ENCODE measurements around the gene OR51E1.
A peak's percentile ranks its signal among the peaks of the same experiment; 100 is the strongest.

OR51E1 gene, protein sequence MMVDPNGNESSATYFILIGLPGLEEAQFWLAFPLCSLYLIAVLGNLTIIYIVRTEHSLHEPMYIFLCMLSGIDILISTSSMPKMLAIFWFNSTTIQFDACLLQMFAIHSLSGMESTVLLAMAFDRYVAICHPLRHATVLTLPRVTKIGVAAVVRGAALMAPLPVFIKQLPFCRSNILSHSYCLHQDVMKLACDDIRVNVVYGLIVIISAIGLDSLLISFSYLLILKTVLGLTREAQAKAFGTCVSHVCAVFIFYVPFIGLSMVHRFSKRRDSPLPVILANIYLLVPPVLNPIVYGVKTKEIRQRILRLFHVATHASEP

DNA sequence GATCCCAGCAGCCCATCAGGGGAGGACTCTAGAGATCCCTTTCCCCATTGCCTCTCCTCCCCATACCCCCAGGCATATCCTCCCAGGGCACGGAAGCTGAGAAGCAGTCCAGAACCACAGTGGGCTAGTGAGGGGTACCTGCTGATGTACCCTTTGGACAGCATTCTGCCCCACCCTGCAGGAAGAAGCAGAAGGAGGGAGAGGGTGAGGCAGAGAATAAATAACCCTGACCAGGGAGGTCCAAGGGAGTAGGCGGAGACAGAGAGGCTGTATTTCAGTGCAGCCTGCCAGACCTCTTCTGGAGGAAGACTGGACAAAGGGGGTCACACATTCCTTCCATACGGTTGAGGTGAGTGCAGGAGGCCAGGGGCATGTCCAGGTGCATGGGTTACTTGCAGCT lies at the start of gene OR51E1:
TSS of gene OR51E1 (plus strand) at position 301 of the 400 bp plus-strand sequence. CDS start 8,545 bp downstream, outside the sequence.
- no peak for DNase-seq

DNA sequence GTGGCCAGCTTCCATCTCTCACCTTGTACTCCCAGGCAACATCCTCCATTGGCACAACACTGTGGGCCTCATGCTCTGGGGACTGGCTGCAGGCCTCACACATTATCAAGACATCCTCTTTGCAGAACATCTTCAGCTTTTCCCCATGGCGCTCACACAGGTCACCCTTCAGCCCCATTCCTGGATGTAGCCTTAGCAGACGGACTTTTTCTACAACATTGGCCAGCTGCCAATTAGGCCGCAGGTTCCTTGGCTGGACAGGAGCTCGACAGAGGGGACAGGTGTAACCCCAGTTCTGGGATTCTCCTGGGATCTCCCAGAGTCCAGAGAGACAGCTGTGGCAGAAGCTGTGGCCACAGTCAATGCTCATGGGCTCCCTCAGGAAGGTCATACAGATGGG lies 38.7 kb upstream of the OR51E1 start:
- no peak for DNase-seq

DNA sequence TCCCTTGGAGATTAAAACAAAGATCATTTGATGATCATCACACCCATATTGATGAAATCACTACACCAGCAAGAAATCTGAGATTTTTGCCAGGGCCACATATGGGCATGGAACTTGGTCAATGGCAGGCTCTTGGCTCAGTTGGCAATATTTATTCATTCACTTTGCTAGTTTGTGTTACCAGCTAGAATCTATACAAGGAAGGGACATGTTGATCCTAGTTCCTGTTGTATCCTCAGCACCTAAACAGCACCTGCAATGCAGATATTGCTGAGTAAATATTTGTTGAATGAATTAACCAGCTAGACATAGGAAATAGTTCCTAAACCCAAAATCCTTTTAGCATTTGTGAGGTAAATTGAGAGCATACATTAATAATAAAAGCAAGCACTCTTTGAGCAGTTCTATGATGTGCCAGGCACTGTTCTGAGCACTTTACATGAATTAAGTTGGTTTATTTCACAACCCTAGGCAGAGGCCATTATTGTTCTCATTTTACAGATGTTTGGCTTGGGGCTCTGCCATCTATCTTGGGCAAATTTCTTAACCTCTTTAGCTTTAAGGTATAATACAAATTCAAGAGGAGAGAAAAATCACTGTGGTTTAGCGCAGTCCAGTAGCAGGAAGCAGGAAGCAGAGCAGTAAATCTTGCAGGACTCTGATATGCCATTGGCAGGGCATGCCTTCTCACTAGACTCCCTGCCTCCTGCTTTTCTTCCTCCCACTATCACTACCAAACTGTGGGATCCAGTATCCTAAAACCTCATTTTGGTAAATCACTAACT lies 37.4 kb upstream of the OR51E1 start:
- DNase-seq: no peak

DNA sequence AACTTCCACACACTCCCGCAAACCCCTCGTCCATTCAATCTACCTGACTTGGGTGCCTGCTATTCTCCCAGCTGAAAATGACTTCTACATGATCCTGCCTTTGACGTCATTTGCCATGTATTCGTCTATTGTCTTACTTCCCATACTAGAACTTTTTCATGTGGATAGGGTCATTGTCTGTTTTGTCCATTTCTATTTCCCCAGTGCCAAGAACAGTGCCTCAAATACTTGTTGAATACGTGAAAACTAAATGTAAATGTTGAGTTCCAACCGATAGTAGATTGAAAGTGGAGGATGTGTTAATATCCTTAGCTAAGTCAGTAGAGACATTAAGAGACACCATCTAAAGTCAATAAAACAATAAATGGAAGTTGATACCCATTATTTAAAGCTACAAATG lies 36.7 kb upstream of the OR51E1 start:
- no peak for DNase-seq

DNA sequence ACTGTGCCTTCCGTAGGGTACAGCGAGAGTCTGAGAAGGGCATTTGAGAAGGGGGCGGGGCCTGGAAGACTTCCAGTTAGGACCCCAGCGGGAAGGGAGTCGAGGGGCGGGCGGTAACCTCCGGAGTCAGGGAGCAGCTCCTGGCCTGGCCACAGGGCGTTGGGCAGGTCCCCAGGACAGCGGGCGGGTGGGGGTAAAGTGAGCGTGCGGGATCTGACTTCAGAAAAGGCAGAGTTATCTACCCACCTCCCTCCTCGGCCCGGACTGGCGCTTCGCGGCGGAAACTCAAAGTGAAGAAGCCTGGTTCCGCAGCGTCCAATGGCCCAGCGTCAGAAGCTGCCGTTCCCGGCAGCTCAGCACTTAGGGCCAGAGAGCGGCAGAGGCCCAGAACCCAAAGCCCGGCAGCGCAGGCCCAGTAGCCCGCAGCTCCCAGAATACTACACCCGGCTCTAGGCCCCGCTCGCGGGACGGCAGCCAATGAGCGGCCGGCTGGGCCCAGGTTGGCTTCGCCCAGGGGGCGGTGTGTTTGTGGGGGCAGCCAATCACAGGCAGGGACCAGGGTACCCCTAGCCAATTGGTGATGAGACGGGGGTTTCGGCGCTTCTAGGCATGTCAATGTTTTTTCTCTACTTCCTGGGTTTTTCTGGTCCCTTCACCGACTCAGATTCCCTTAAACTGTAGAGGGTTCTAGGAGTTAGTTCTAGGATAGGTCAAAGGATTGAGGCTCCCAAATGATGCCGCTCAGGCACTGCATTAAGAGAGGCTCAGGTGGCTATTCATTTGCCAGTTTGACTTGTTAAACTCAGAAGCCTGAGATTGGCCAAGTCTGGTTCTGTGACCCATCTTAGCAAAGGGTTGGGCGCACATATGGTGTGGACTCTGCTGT lies 35.8 kb upstream of the OR51E1 start, which contains the start of gene TRIM68:
TSS of gene TRIM68 (minus strand) at position 451 of the 886 bp plus-strand sequence. CDS start 2,727 bp downstream, outside the sequence.
- peak; percentile 94 for DNase-seq

DNA sequence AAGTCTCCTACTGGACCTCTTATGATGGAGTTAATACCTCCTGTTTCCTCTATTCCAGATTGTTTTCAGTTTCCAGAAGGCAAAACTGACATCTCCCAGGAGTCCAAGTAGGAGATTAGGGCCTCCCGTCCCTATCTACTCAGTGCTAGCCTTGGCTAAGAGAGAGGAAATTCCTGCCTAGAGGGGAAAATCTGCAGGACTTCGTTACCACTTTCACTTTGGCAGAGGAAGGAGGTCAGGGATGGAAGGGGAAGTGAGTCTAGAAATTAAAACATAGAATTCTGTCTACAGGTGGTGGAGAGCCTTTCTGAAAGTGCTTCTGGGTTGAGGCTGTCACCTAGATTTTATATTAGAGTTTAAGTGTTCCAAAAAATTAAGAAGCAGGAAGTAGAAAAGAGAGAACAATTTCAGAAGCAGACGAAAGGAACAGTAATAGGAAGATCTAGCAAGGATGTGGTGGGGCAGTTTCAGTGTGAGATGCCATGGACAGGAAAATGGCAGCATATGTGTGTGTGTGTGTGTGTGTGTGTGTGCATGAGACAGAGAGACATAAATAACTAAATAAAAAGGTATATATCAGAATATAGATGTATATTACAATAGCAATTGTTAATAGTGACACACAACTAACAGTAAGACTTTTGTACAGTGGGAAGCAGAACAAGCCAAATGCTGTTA lies 33.4 kb upstream of the OR51E1 start:
- DNase-seq: no peak

DNA sequence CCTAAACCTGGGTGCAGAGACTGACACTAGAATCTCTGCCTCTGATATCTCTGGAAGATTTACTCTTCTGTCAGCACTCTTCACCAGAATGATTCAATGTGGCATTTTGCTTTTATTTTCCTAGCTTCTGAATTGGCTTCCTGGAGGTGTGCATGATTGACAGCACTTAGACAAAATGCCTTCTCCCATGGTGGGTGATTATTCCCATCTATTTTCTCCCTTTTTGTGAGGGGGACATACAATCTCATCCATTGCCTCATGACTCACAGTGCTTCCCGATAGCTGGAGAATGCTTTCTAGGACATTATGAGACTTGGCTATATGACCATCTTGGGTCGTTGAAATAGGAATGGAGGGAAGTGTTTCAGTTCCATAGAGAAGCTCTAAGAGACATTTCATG lies 31.8 kb upstream of the OR51E1 start:
- DNase-seq: no peak

DNA sequence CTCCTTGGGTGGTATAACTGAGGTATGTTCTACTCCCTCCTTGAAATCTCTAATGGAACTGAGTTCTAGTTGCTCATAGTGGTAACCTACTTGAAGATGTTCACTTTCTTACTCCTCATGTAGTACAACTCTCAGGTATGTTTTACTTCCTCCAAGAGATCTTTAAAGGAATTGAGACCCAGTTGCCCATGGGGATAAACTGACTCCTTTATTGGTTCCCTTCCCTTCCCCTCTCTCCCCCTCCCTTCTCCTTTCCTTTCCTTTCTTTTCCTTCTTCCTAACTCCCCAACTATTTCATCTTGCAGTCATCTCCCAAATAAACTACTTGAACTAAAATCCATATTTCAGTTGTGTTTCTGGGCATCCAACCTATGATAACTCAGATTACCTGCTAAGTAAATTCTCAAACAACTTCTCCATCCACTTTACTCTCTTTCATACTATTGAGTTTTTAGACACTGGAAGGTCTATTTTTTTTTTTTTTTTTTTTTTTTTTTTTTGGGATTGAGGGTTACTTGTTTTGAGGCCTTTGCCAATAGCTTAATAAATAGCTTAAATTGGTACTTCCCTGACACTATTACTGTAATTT lies 27.8 kb upstream of the OR51E1 start:
- no peak for DNase-seq

DNA sequence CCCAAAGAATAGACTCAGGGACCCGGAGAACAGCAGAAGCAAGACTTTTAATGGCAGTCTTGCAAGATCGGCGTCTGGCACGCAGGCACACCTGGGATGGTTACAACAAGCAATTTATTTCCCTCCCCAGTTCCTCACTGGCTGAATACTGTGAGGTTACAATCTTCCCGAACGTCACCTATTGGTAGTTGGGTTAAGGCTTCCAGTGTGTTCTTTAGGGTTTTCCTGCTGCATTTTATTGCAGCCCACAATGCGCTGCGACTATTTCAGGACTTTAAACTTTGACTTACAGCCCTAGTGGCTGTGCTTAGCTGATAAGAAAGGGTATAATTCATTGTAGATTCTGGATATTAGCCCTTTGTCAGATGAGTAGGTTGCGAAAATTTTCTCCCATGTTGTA lies 24.3 kb upstream of the OR51E1 start:
- DNase-seq: no peak

DNA sequence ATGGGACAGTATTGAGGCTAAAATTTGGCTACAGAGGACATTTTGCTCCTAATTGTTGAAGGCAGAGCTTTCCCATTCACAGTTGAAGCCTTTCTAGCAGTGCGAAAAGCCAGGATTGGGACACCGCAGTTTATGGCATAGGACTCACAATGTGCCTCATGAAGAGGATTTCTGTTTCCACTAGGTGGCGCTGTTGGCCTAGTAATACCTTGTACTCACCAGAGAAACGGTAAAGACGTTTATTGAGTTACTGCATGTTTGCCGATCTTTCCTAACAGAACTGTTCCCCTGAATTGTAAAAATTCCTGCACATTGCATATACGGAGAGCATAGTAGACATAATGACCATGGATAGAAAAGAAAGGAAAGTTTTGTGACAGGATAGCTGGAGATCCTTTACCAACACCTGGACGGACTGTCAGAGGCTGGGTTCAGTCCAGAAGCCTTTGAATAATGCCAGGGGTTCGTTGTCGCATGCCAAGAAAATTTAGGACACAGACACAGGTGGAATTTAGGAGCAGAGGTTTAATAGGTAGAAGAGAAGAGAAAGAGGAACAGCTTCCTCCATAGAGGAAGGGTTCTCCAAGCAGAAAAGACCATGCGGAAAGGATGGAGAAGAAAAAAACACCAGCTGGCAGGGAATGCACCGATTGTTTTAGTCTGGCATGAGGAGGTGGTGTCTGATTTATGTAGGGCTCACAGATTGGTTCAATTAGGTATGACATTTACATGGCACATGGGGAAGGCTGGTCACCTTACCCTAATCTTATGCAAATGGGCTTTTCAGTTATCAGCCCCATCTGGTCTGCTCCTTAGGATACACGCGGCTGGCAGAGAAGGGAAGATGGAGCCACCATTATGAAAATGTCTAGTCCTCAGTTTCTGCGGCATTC lies 17.3 kb upstream of the OR51E1 start:
- peak; percentile 77 for DNase-seq

DNA sequence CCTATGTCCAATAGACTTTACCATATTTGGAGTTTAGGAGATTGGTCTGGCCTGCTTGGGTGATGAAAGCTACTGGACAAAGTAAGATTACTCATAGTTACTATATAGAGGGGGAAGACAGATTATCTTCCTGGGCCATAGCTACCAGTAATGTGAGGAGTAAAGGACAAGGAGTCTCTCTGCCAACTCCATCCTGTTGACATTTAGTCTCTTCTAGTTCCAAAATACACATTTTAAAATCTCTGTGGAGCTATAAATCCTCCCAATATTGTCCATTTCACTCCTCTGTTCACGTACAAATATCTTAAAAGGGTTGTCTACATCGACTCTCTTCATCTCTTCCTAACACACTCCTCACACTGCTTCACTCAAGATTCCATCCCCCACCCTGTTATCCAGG lies 7.6 kb upstream of the OR51E1 start:
- DNase-seq: no peak

DNA sequence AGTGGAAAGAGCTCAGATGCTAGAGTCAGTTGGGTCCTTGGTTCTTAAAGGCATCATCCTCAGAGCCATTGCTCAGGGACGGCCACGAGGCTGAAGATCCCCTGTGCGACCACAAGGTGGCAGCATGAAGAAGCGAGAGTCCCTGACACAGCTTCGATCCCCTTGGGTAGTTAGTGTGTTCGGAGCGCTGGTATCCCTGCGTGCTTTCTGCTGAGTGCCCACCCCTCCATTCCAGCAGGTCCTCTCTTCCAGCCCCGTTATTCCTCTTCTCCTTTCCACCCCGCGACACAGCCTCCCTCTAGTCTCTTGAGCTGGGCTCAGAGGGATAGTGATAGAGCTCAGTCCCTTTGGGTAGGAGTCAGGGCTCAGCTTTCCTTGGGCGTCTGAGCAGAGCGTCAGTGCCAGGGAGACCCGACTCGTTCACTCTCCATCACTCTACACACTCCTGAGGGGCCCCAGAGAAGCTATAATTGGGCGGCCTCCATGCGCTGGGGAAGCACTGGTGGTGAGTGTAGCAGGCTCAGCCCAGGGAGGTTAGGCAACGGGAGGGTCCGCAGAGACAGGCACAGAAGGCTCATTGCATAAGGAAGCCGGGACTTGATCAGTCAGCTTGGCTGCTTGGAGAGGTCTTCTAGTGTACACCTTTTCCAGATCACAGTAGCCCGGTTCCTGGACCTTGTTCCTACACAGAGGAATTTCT lies 6.7 kb upstream of the OR51E1 start, which contains the start of gene OR51D1:
TSS of gene OR51D1 (plus strand) at position 516 of the 700 bp plus-strand sequence. CDS start 2,314 bp downstream, outside the sequence.
- peak; percentile 81 for DNase-seq

DNA sequence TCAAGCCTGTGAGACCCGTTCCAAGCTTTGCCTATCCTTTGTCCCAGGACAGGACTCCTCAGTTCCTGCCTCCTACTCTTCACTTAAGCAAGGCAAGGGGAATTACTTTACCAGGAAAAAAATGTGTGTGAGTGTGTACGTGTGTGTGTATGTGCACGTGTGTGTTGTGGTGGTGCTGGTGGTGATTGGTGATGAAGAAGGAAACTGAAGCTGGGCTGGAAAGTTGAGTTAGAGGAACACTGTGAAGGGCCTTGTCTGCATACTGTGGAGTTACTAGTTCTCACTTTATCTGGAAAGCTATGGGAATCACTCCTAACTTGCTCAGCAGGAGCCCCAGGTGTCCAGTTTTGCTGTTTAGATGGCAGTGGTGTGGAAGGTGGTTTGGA lies 6.1 kb upstream of the OR51E1 start:
- DNase-seq: no peak

DNA sequence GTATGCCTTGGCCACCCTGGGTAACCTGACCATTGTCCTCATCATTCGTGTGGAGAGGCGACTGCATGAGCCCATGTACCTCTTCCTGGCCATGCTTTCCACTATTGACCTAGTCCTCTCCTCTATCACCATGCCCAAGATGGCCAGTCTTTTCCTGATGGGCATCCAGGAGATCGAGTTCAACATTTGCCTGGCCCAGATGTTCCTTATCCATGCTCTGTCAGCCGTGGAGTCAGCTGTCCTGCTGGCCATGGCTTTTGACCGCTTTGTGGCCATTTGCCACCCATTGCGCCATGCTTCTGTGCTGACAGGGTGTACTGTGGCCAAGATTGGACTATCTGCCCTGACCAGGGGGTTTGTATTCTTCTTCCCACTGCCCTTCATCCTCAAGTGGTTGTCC lies 3.9 kb upstream of the OR51E1 start:
- DNase-seq: no peak

DNA sequence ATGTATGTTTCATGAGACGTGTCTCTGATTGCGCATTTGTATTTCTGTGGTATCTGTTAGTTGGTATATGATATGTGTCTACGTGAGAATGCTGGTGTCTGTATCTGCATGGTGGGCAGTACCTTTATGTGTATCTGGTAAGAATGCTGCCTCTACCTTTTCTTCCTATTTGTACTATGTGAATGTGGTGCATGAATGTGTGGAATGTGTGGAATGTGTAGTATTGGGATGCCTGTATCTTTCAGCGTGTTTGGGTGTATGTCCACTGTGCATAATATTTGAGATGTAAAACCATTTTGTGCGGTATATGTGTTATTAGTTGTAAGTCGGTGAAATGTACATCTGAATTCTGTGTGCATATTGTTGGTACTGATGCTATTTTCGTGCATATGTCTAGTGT lies 2.3 kb upstream of the OR51E1 start:
- DNase-seq: no peak

DNA sequence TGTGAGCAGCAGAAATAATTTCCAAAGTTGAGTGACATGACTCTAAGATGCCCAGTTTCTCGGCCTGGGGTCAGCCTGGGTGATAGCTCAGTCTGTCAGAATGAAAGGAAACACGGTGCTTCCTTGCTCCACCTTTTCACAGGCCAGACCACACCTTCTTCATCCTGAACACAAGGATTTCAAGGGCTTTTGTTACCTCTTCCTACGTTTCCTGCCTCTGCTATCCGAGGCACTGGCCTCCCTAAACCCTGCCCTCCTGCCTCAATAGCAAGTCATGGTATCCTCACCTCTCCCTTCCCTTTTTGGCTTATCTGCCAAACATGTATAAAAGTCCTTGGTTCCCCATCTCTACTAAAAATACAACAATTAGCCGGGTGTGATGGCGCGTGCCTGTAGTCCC lies 1.7 kb upstream of the OR51E1 start:
- no peak for DNase-seq

DNA sequence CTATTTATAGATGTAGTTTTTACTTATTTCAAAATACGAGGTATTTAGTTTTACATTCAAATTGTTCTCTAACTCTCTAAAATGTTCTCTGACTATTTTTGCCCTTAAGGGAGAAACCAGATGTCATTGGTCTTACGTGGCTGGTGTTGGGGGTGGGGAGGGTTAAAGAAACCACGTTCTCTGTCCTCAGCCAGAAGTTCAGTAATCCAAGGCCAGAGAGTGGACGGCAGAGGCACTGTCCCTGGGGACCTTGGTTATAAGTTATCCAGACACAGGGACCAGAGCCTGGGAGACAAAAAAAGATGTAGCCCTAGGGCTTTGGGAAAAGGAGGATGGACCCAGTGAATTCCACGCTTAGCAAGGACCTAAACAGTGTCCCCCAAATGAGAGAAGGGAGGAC lies 706 bp upstream of the OR51E1 start:
- no peak for DNase-seq

DNA sequence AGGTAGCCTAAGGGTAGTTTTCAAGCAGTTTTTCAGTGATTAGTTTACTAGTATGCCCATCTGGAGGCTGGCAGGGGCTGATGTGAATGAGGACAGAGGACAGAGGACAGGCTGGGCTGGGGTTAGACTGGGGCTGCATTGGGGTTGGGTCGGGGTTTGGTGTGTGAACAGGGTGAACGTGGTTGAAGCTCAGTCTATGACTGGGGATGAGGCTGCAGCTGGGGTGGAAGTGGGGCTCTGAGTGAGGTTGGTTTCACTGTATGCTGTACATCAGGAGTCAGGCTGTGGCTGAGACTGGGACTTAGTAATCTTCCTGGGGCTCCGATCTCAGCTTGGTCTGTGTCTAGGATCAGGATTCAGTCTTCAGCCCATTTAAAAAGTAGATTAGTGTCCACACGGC lies 451 bp downstream of the OR51E1 start:
- no peak for DNase-seq

DNA sequence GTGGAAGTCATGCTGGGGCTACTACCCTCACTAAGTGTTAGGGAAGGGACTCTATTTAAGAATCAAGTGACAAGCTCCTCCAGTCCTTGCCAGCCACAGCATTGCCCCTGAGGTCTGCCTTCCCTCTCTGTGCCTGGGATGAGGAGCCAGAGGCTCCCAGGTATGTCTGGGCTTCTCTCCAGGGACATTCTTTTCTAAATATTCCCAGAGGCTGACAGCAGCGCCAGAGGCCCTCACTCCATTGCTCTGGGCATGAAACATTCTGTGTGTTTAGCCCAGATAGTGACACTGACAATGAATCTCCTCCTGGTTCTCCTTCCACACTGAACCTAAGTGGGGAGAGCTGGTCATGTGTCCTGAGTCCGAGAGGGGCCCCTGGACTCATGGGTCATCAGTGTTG lies 2.2 kb downstream of the OR51E1 start:
- no peak for DNase-seq

DNA sequence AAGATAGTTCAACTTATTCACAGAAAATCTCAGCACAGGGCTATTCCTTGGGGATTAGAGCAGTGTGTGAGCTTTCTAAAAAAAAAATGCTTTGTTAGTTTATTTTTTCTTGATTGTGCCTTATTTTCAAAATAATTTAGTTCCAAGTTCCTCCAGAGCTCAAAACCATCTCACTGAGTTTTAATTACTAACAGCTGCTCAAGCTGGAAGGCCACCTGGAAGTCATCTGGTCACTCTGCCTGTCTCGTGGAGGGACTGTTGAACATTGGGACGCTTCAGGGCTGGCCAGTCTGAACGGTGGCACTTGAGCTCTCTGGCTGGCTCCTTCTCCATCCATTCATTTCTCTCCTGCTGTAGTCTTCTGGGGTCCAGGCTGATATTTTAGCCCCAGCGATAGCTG lies 4.0 kb downstream of the OR51E1 start:
- DNase-seq: no peak

Data from stimulated activated CD8-positive, alpha-beta memory T cell treated with anti-CD3 and anti-CD28 coated beads, Interleukin-4, amount 100 ng/mL, for 48 hours (primary cell).